AG10803 (cell line): ENCODE measurements around the gene DCLRE1B.

Experiments
- DNase-seq: peaks from one replicate; pipeline ENCODE4 v3.0.0; 2010; ENCODE audit warnings: low read depth
- H3K4me3 ChIP-seq: 2 replicates; pipeline ENCODE4 v1.5.1; 2011; ENCODE audit warnings: mild to moderate bottlenecking, low read length, control low read depth
- TF ChIP-seq, protein P1 (sequence below): conservative IDR thresholded peaks from 2 replicates; pipeline ENCODE4 v1.5.1; 2011; ENCODE audit warnings: mild to moderate bottlenecking, low read length, control low read depth, inconsistent platforms

The DCLRE1B gene

DNA sequence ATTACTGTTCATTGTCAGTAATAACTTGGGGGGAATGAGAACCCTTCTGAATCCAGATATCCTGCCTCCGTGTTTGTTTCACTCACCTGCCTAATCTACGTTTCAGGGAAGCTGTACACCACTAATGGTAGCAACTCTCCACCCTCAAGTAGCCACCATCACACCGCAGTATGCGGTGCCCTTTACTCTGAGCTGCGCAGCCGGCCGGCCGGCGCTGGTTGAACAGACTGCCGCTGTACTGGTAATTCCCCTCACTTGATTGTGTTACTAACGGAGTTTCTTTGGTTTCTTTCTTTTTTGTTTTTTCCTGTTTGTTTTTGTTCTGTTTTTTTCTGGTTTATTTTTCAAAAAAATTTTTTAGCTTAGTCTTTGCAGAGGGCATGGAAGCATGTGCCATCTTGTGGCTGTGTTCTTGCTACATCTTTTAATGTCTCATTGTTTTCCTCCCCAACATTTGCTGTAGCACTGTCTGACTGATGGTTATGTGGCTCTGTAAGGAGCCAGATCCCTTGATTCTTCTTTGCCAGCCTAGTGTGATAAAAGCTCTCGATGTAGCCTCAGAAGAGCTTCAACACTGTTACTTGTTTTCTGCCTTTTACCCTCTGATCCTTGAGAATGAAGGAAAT lies 58.3 kb downstream of the DCLRE1B start:
- peak; percentile 23 for DNase-seq
- TF ChIP-seq, protein P1, sequence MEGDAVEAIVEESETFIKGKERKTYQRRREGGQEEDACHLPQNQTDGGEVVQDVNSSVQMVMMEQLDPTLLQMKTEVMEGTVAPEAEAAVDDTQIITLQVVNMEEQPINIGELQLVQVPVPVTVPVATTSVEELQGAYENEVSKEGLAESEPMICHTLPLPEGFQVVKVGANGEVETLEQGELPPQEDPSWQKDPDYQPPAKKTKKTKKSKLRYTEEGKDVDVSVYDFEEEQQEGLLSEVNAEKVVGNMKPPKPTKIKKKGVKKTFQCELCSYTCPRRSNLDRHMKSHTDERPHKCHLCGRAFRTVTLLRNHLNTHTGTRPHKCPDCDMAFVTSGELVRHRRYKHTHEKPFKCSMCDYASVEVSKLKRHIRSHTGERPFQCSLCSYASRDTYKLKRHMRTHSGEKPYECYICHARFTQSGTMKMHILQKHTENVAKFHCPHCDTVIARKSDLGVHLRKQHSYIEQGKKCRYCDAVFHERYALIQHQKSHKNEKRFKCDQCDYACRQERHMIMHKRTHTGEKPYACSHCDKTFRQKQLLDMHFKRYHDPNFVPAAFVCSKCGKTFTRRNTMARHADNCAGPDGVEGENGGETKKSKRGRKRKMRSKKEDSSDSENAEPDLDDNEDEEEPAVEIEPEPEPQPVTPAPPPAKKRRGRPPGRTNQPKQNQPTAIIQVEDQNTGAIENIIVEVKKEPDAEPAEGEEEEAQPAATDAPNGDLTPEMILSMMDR, result peak; percentile 32
- H3K4me3 ChIP-seq, result no peak overlapping the region
